Fibroblast of skin of scalp (primary cell): ENCODE results near the gene GRIK3.
"Not testable (repeated sequence)": the region's sequence is repeated elsewhere in the genome, so short reads cannot be mapped to it uniquely, and the experiment has no call there.

Experiments
- DNase-seq: peaks from one replicate; pipeline ENCODE4 v3.0.0-alpha.2; 2013

GRIK3 gene

GRCh38 chr1:36778740-36779139, 255.6 kb downstream of the GRIK3 start:
- no peak for DNase-seq

GRCh38 chr1:36776948-36777831, 257.1 kb downstream of the GRIK3 start:
- no peak for DNase-seq

GRCh38 chr1:36776256-36776655, 258.1 kb downstream of the GRIK3 start:
- DNase-seq, result no peak

GRCh38 chr1:36775716-36776115, 258.6 kb downstream of the GRIK3 start:
- DNase-seq, result no peak

GRCh38 chr1:36773827-36774541, 260.3 kb downstream of the GRIK3 start:
- DNase-seq, result no peak

- DNase-seq, result no peak
These were observed 261.4 kb downstream of the GRIK3 start for GRCh38 chr1:36772647-36773495.

GRCh38 chr1:36771660-36772284, 262.5 kb downstream of the GRIK3 start:
- DNase-seq, result no peak

GRCh38 chr1:36771240-36771639, 263.1 kb downstream of the GRIK3 start:
- DNase-seq, result no peak

GRCh38 chr1:36769886-36770830, 264.2 kb downstream of the GRIK3 start:
- DNase-seq, result no peak

- DNase-seq, result no peak
These were observed 265.7 kb downstream of the GRIK3 start for GRCh38 chr1:36768486-36769178.

- DNase-seq, result not testable (repeated sequence)
These were observed 266.9 kb downstream of the GRIK3 start for GRCh38 chr1:36767429-36767828.

- DNase-seq, result no peak
These were observed 267.8 kb downstream of the GRIK3 start for GRCh38 chr1:36766481-36766880.

GRCh38 chr1:36765785-36766300, 268.5 kb downstream of the GRIK3 start:
- no peak for DNase-seq

GRCh38 chr1:36764798-36765197, 269.5 kb downstream of the GRIK3 start:
- no peak for DNase-seq

GRCh38 chr1:36763771-36764170, 270.5 kb downstream of the GRIK3 start:
- DNase-seq, result no peak

- DNase-seq, result no peak
These were observed 272.1 kb downstream of the GRIK3 start for GRCh38 chr1:36762174-36762573.

- no peak for DNase-seq
These were observed 273.2 kb downstream of the GRIK3 start for GRCh38 chr1:36761113-36761512.

- DNase-seq, result no peak
These were observed 274.2 kb downstream of the GRIK3 start for GRCh38 chr1:36760081-36760480.

GRCh38 chr1:36759355-36759754, 275.0 kb downstream of the GRIK3 start:
- no peak for DNase-seq
